IMR-90 (cell line): Measurements from ENCODE around the gene LRRC56. TPM values are rescaled to one million over a fixed set of nuclear protein-coding genes. Genes with fewer than 3 reads are reported as not detected.

Experiments
- ATAC-seq: fragments of 200-7000 bp; cut with Tn5 transposase; 2 replicates; pipeline ENCODE4 v1.9.1; 2020; ENCODE audit warnings: low read depth, mild to moderate bottlenecking, moderate library complexity
- BruUV-seq: library from RNA; stranded (reverse); fragments of 400-500 nt; replicated peaks from 2 replicates; lab custom pipeline; 2021; lab: Mats Ljungman, UMichigan
- CTCF ChIA-PET: fragments of 300-600 bp; formaldehyde crosslinking; extraction: SDS; loops from one replicate; lab custom pipeline; 2021; ENCODE audit warnings: antibody characterized with exemption; lab: Yijun Ruan, JAX
- POLR2A ChIA-PET: fragments of 300-600 bp; sonication (Branson Sonifier 250); formaldehyde crosslinking; loops from one replicate; lab custom pipeline; 2022; ENCODE audit warnings: antibody characterized with exemption; ENCODE audit not compliant: unreplicated experiment; lab: Charles Lee
- DNase-seq: peaks from one replicate; pipeline ENCODE4 v3.0.0; 2013
- H2AFZ ChIP-seq: replicated peaks from 2 replicates; pipeline ENCODE3; 2013; ENCODE audit warnings: low read length, mild to moderate bottlenecking; ENCODE audit not compliant: poor library complexity
- H2AK5ac ChIP-seq: 2 replicates; pipeline ENCODE4 v1.6.1; 2013; ENCODE audit warnings: low read depth, low read length, inconsistent platforms
- H2AK9ac ChIP-seq: replicated peaks from 2 replicates; pipeline ENCODE3; 2013; ENCODE audit warnings: mild to moderate bottlenecking, low read depth, low read length, moderate library complexity; ENCODE audit not compliant: poor library complexity
- H2BK120ac ChIP-seq: 2 replicates; pipeline ENCODE4 v1.6.1; 2013; ENCODE audit warnings: low read depth, low read length, inconsistent platforms
- H2BK15ac ChIP-seq: 3 replicates; pipeline ENCODE4 v1.6.1; 2013; ENCODE audit warnings: low read depth, low read length, inconsistent platforms
- H2BK20ac ChIP-seq: 2 replicates; pipeline ENCODE4 v1.6.1; 2013; ENCODE audit warnings: low read depth, mild to moderate bottlenecking, inconsistent platforms, low read length, moderate library complexity
- H2BK5ac ChIP-seq: 2 replicates; pipeline ENCODE4 v1.6.1; 2013; ENCODE audit warnings: mild to moderate bottlenecking, low read depth, low read length, inconsistent platforms; ENCODE audit not compliant: poor library complexity, severe bottlenecking
- H3K14ac ChIP-seq: replicated peaks from 2 replicates; pipeline ENCODE4 v1.6.1; 2013; ENCODE audit warnings: low read depth, low read length, inconsistent platforms
- H3K18ac ChIP-seq: 2 replicates; pipeline ENCODE4 v1.6.1; 2013; ENCODE audit warnings: low read depth, low read length, control low read depth
- H3K23ac ChIP-seq: 2 replicates; pipeline ENCODE4 v1.6.1; 2013; ENCODE audit warnings: low read depth, low read length, inconsistent platforms
- H3K27ac ChIP-seq: 2 replicates; pipeline ENCODE4 v1.5.1; 2013; ENCODE audit warnings: mild to moderate bottlenecking, control low read depth, low read length; ENCODE audit not compliant: insufficient read depth
- H3K27me3 ChIP-seq: 2 replicates; pipeline ENCODE4 v1.6.1; 2013; ENCODE audit warnings: low read length; ENCODE audit not compliant: control insufficient read depth, insufficient read depth
- H3K36me3 ChIP-seq: 2 replicates; pipeline ENCODE4 v1.6.1; 2013; ENCODE audit warnings: low read length, mixed read lengths; ENCODE audit not compliant: control insufficient read depth, insufficient read depth
- H3K4ac ChIP-seq: 2 replicates; pipeline ENCODE4 v1.6.1; 2013; ENCODE audit warnings: low read depth, low read length, inconsistent platforms
- H3K4me1 ChIP-seq: 2 replicates; pipeline ENCODE4 v1.6.1; 2013; ENCODE audit warnings: low read length, mixed read lengths; ENCODE audit not compliant: control insufficient read depth, insufficient read depth
- H3K4me2 ChIP-seq: 2 replicates; pipeline ENCODE4 v1.6.1; 2013; ENCODE audit warnings: low read depth, mild to moderate bottlenecking, control low read depth, low read length, moderate library complexity
- H3K4me3 ChIP-seq: 2 replicates; pipeline ENCODE4 v1.5.1; 2013; ENCODE audit warnings: low read depth, mild to moderate bottlenecking, control low read depth, low read length, moderate library complexity; ENCODE audit not compliant: insufficient read depth
- H3K56ac ChIP-seq: 2 replicates; pipeline ENCODE4 v1.6.1; 2013; ENCODE audit warnings: low read length, inconsistent platforms; ENCODE audit not compliant: insufficient read depth; ENCODE audit errors: extremely low read depth
- H3K79me1 ChIP-seq, 2 experiments: 2 replicates each; pipeline ENCODE4 v1.6.1; 2013; ENCODE audit warnings: low read length in 2 of 2, inconsistent platforms in 1 of 2, low read depth in 1 of 2
- H3K9ac ChIP-seq: 2 replicates; pipeline ENCODE4 v1.6.1; 2013; ENCODE audit warnings: low read depth, low read length, control low read depth
- H3K9me1 ChIP-seq: 2 replicates; pipeline ENCODE4 v1.6.1; 2013; ENCODE audit warnings: low read length, inconsistent platforms; ENCODE audit not compliant: insufficient read depth
- H3K9me3 ChIP-seq: 2 replicates; pipeline ENCODE4 v1.6.1; 2013; ENCODE audit warnings: low read length; ENCODE audit not compliant: control insufficient read depth, insufficient read depth
- H4K20me1 ChIP-seq: 2 replicates; pipeline ENCODE4 v1.6.1; 2013; ENCODE audit warnings: low read length, inconsistent platforms; ENCODE audit not compliant: insufficient read depth
- H4K5ac ChIP-seq: 2 replicates; pipeline ENCODE4 v1.6.1; 2013; ENCODE audit warnings: mild to moderate bottlenecking, low read depth, low read length, control low read depth
- H4K8ac ChIP-seq, 2 experiments: 2 replicates each; pipeline ENCODE4 v1.6.1; 2013; ENCODE audit warnings: low read depth in 2 of 2, low read length in 2 of 2, control low read depth in 1 of 2, inconsistent platforms in 1 of 2
- H4K91ac ChIP-seq: 2 replicates; pipeline ENCODE4 v1.6.1; 2013; ENCODE audit warnings: low read depth, low read length, inconsistent platforms; ENCODE audit not compliant: insufficient read depth
- BHLHE40 ChIP-seq: fragments of 150-350 bp; IDR thresholded peaks from 2 replicates; pipeline ENCODE4 v1.6.1; 2016; ENCODE audit warnings: mild to moderate bottlenecking, low read depth, low read length
- FOS ChIP-seq: fragments of 150-350 bp; IDR thresholded peaks from 2 replicates; pipeline ENCODE4 v1.6.1; 2016; ENCODE audit warnings: low read depth, low read length
- MAFK ChIP-seq: IDR thresholded peaks from 2 replicates; pipeline ENCODE4 v1.6.1; 2012; ENCODE audit warnings: low read depth, low read length, improper control_type of control experiment
- MXI1 ChIP-seq: IDR thresholded peaks from 2 replicates; pipeline ENCODE4 v1.6.1; 2012; ENCODE audit warnings: low read depth, mild to moderate bottlenecking, low read length, moderate library complexity, borderline replicate concordance
- NFE2L2 ChIP-seq: fragments of 150-350 bp; IDR thresholded peaks from 2 replicates; pipeline ENCODE4 v1.6.1; 2016; ENCODE audit warnings: low read depth, mild to moderate bottlenecking, low read length
- POLR2A ChIP-seq: IDR thresholded peaks from 2 replicates; pipeline ENCODE4 v1.6.1; 2012; ENCODE audit warnings: mild to moderate bottlenecking, low read depth, low read length
- WGBS, 2 experiments: methylation state at CpG; one replicate each; pipeline versions ENCODE4 v1.1.5 to v1.1.7; 2013; ENCODE audit warnings: missing lambda C conversion rate in 2 of 2; ENCODE audit not compliant: insufficient read length in 1 of 2; ENCODE audit errors: extremely low coverage in 2 of 2; 5-methylcytosine and 5-hydroxymethylcytosine counted together
- dilution Hi-C: fragments of 300-500 bp; cut with HindIII; formaldehyde crosslinking; loops from one replicate; pipeline ENCODE4 v1.14.3; 2018; ENCODE audit warnings: low sequenced_read_pairs; ENCODE audit not compliant: unreplicated experiment
- in situ Hi-C: fragments of 300-500 bp; cut with MboI; formaldehyde crosslinking; loops from 3 replicates; pipeline ENCODE4 v1.14.3; 2019; ENCODE audit warnings: low sequenced_read_pairs, inconsistent platforms, mixed read lengths
- intact Hi-C: fragments of 100-400 bp; cut with micrococcal nuclease; formaldehyde crosslinking; loops from 2 replicates; pipeline ENCODE4 v1.10.0; 2022
- polyA plus RNA-seq, 3 experiments: library from polyadenylated mRNA; depleted of rRNA; stranded (reverse); fragments of >200 nt; gene quantifications; 2 replicates each; pipeline ENCODE4 v1.2.3, GENCODE V29; 2012; ENCODE audit warnings: low replicate concordance in 1 of 3
- total RNA-seq: library from RNA; depleted of rRNA; stranded (reverse); fragments of >200 nt; gene quantifications from 2 replicates; pipeline ENCODE4 v1.2.3, GENCODE V29; 2012
- TF ChIP-seq, protein P1 (sequence below): fragments of 150-350 bp; IDR thresholded peaks from 2 replicates; pipeline ENCODE4 v1.6.1; 2017; ENCODE audit warnings: mild to moderate bottlenecking, antibody characterized with exemption, low read length, low read depth
- TF ChIP-seq, protein P2 (sequence below): conservative IDR thresholded peaks from 2 replicates; pipeline ENCODE4 v1.5.1; 2012; ENCODE audit warnings: mild to moderate bottlenecking, low read depth, low read length, improper control_type of control experiment
- TF ChIP-seq, protein P3 (sequence below): fragments of 150-350 bp; IDR thresholded peaks from 2 replicates; pipeline ENCODE4 v1.6.1; 2016; ENCODE audit warnings: low read depth, mild to moderate bottlenecking, low read length, moderate library complexity, borderline replicate concordance

The LRRC56 gene
- total and polyA plus RNA-seq, 2 of the 4 experiments (the other 2 are of a cell fraction): 0.36 to 1.3 TPM

DNA sequence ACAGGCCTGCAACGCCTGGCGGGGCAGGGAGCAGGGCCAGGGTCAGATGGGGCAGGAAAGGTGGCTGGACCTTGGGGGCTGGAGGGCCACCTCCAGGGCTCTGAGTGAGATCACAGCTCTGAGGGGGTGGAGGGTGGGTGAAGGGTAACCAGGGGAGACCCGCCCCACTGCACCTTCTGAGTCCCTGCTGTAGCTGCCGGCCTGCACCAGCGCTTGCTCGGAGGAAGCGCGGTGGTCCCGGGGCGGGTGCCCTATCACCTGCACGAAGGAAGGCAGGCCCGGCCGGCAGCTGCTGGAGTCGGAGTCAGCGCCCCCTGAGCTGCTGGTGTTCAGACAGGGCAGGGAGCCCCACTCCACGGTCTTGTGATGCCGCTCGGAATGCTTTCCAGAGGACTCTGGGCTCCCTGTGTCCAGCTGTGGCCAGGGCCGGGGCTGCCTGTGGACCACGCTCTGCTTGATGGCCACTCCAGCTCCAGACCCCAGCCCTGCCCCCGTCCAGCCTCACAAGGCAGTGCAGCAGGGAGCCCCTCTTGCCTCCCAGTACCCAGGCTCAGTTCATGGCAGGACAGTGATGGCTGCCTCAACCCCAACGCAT is 19.4 kb downstream of the LRRC56 start:
- intact Hi-C loops: loop anchor here (10.0 kb wide), 1 partner anchor 168 kb away; no protein-coding TSS in a partner anchor
- peaks cover 12% of the 10 kb centered on the region for H3K4me1 ChIP-seq
- POLR2A ChIA-PET: no interaction called here
- no peak overlapping the region for H3K4ac ChIP-seq
- no peak overlapping the region for H3K27ac ChIP-seq
- no peak overlapping the region for H3K56ac ChIP-seq
- H2AFZ ChIP-seq: no peak overlapping the region
- in situ Hi-C loops: no loop called here
- H2BK5ac ChIP-seq: no peak overlapping the region
- no peak overlapping the region for H3K9ac ChIP-seq
- H3K27me3 ChIP-seq: peaks cover 57% of the 10 kb centered on the region
- H2BK15ac ChIP-seq: no peak overlapping the region
- 0 out of 2 replicates have a peak overlapping the region, but pooled peaks have one; percentile 38 for H3K23ac ChIP-seq
- no peak overlapping the region for H3K4me3 ChIP-seq
- 67% methylated on average over 7 of the region's 22 CpGs; no CpG with 5 or more reads in 1 of the 2 experiments for WGBS, 2 experiments
- no peaks in the 10 kb centered on the region for H3K9me3 ChIP-seq
- TF ChIP-seq MAFK (no peak), FOS (no peak), BHLHE40 (no peak), NFE2L2 (no peak), MXI1 (no peak), POLR2A (no peak)
- TF ChIP-seq, protein P1, sequence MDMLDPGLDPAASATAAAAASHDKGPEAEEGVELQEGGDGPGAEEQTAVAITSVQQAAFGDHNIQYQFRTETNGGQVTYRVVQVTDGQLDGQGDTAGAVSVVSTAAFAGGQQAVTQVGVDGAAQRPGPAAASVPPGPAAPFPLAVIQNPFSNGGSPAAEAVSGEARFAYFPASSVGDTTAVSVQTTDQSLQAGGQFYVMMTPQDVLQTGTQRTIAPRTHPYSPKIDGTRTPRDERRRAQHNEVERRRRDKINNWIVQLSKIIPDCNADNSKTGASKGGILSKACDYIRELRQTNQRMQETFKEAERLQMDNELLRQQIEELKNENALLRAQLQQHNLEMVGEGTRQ: no peak
- TF ChIP-seq, protein P2, sequence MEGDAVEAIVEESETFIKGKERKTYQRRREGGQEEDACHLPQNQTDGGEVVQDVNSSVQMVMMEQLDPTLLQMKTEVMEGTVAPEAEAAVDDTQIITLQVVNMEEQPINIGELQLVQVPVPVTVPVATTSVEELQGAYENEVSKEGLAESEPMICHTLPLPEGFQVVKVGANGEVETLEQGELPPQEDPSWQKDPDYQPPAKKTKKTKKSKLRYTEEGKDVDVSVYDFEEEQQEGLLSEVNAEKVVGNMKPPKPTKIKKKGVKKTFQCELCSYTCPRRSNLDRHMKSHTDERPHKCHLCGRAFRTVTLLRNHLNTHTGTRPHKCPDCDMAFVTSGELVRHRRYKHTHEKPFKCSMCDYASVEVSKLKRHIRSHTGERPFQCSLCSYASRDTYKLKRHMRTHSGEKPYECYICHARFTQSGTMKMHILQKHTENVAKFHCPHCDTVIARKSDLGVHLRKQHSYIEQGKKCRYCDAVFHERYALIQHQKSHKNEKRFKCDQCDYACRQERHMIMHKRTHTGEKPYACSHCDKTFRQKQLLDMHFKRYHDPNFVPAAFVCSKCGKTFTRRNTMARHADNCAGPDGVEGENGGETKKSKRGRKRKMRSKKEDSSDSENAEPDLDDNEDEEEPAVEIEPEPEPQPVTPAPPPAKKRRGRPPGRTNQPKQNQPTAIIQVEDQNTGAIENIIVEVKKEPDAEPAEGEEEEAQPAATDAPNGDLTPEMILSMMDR: no peak
- TF ChIP-seq, protein P3, sequence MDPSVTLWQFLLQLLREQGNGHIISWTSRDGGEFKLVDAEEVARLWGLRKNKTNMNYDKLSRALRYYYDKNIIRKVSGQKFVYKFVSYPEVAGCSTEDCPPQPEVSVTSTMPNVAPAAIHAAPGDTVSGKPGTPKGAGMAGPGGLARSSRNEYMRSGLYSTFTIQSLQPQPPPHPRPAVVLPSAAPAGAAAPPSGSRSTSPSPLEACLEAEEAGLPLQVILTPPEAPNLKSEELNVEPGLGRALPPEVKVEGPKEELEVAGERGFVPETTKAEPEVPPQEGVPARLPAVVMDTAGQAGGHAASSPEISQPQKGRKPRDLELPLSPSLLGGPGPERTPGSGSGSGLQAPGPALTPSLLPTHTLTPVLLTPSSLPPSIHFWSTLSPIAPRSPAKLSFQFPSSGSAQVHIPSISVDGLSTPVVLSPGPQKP: no peak
- no peak overlapping the region for H2AK5ac ChIP-seq
- H3K79me1 ChIP-seq: peaks cover 0 to 4% of the 10 kb centered on the region in 2 experiments; a peak in 2 of 4 replicates
- dilution Hi-C loops: no loop called here
- peak overlapping the region; percentile 72 for H2AK9ac ChIP-seq
- no peak overlapping the region for H3K14ac ChIP-seq
- no peaks in the 10 kb centered on the region for H3K36me3 ChIP-seq
- H2BK20ac ChIP-seq: no peak overlapping the region
- H3K9me1 ChIP-seq: peaks cover 2% of the 10 kb centered on the region; the same call in 1 of the 2 replicates
- no peak overlapping the region for H4K8ac ChIP-seq
- no peak overlapping the region for H2BK120ac ChIP-seq
- peaks cover 6% of the 10 kb centered on the region; the same call in 1 of the 2 replicates for H4K20me1 ChIP-seq
- no peak overlapping the region for H3K4me2 ChIP-seq
- DNase-seq (no peak), ATAC-seq (no peak)
- H4K5ac ChIP-seq: no peak overlapping the region
- H3K18ac ChIP-seq: no peak overlapping the region
- BruUV-seq: no TSS peak
- no peak overlapping the region for H4K91ac ChIP-seq
- CTCF ChIA-PET: no interaction called here
